Memory B cell (primary cell): ENCODE results near the gene BRINP3.

Experiments
- ATAC-seq: fragments of 150-1000 bp; cut with Tn5 transposase; 2 replicates; pipeline ENCODE4 v1.10.0; 2021; ENCODE audit warnings: low read depth, mild to moderate bottlenecking, moderate library complexity
- DNase-seq, 2 donors: peaks; one replicate each; pipeline ENCODE4 v3.0.0; 2022; ENCODE audit warnings: low spot score in 2 of 2
- H3K27ac Mint-ChIP-seq: one replicate; pipeline ENCODE4 v1.8.0; 2022; ENCODE audit warnings: mild to moderate bottlenecking, moderate library complexity, mixed read lengths
- H3K27me3 Mint-ChIP-seq: one replicate; pipeline ENCODE4 v1.8.0; 2022; ENCODE audit warnings: mixed read lengths
- H3K36me3 Mint-ChIP-seq: one replicate; pipeline ENCODE4 v1.8.0; 2022; ENCODE audit warnings: mild to moderate bottlenecking, mixed read lengths
- H3K4me1 Mint-ChIP-seq: one replicate; pipeline ENCODE4 v1.8.0; 2022; ENCODE audit warnings: mixed read lengths
- H3K4me3 Mint-ChIP-seq: one replicate; pipeline ENCODE4 v1.8.0; 2022; ENCODE audit warnings: mild to moderate bottlenecking, moderate library complexity, mixed read lengths
- H3K9me3 Mint-ChIP-seq: one replicate; pipeline ENCODE4 v1.8.0; 2022; ENCODE audit warnings: mixed read lengths

BRINP3 gene

GRCh38 chr1:190416239-190416638 is 61.4 kb downstream of the BRINP3 start:
- Mint-ChIP-seq H3K9me3 (no peaks in the 10 kb centered on the region), H3K27ac (no peak overlapping the region), H3K27me3 (no peaks in the 10 kb centered on the region), H3K4me3 (no peak overlapping the region), H3K36me3 (no peaks in the 10 kb centered on the region), H3K4me1 (no peaks in the 10 kb centered on the region)
- ATAC-seq (no peak), DNase-seq (no peak)

GRCh38 chr1:190413142-190413541 is 64.5 kb downstream of the BRINP3 start:
- H3K27ac Mint-ChIP-seq = no peak overlapping the region
- DNase-seq = no peak
- no peaks in the 10 kb centered on the region for H3K4me1 Mint-ChIP-seq
- peaks cover 2% of the 10 kb centered on the region for H3K9me3 Mint-ChIP-seq
- H3K4me3 Mint-ChIP-seq = no peak overlapping the region
- H3K36me3 Mint-ChIP-seq = no peaks in the 10 kb centered on the region
- H3K27me3 Mint-ChIP-seq = no peaks in the 10 kb centered on the region
- ATAC-seq = no peak

- no peak overlapping the region for H3K4me3 Mint-ChIP-seq
- H3K4me1 Mint-ChIP-seq = no peaks in the 10 kb centered on the region
- H3K9me3 Mint-ChIP-seq = peaks cover 3% of the 10 kb centered on the region
- no peak overlapping the region for H3K27ac Mint-ChIP-seq
- DNase-seq (no peak), ATAC-seq (no peak)
- H3K27me3 Mint-ChIP-seq = no peaks in the 10 kb centered on the region
- no peaks in the 10 kb centered on the region for H3K36me3 Mint-ChIP-seq
Observed at GRCh38 chr1:190403402-190403801, 74.3 kb downstream of the BRINP3 start.

- H3K27me3 Mint-ChIP-seq = no peaks in the 10 kb centered on the region
- no peak overlapping the region for H3K27ac Mint-ChIP-seq
- ATAC-seq = no peak
- DNase-seq = no peak
- no peaks in the 10 kb centered on the region for H3K4me1 Mint-ChIP-seq
- peaks cover 4% of the 10 kb centered on the region for H3K9me3 Mint-ChIP-seq
- H3K36me3 Mint-ChIP-seq = no peaks in the 10 kb centered on the region
- no peak overlapping the region for H3K4me3 Mint-ChIP-seq
Observed at GRCh38 chr1:190399233-190399632, 78.4 kb downstream of the BRINP3 start.

- H3K4me3 Mint-ChIP-seq = no peak overlapping the region
- H3K36me3 Mint-ChIP-seq = no peaks in the 10 kb centered on the region
- no peak overlapping the region for H3K27ac Mint-ChIP-seq
- no peaks in the 10 kb centered on the region for H3K4me1 Mint-ChIP-seq
- ATAC-seq (no peak), DNase-seq (no peak)
- no peaks in the 10 kb centered on the region for H3K9me3 Mint-ChIP-seq
- no peaks in the 10 kb centered on the region for H3K27me3 Mint-ChIP-seq
Observed at GRCh38 chr1:190391582-190391981, 86.1 kb downstream of the BRINP3 start.

GRCh38 chr1:190377991-190378390 is 99.7 kb downstream of the BRINP3 start:
- no peak overlapping the region for H3K27ac Mint-ChIP-seq
- H3K4me3 Mint-ChIP-seq = no peak overlapping the region
- ATAC-seq (no peak), DNase-seq (no peak)
- H3K4me1 Mint-ChIP-seq = no peaks in the 10 kb centered on the region
- peaks cover 5% of the 10 kb centered on the region for H3K9me3 Mint-ChIP-seq
- no peaks in the 10 kb centered on the region for H3K36me3 Mint-ChIP-seq
- no peaks in the 10 kb centered on the region for H3K27me3 Mint-ChIP-seq

GRCh38 chr1:190377294-190377693 is 100.4 kb downstream of the BRINP3 start:
- DNase-seq = no peak
- H3K4me3 Mint-ChIP-seq = no peak overlapping the region
- H3K9me3 Mint-ChIP-seq = peaks cover 5% of the 10 kb centered on the region
- H3K27me3 Mint-ChIP-seq = no peaks in the 10 kb centered on the region
- H3K4me1 Mint-ChIP-seq = no peaks in the 10 kb centered on the region
- no peaks in the 10 kb centered on the region for H3K36me3 Mint-ChIP-seq
- ATAC-seq = no peak
- no peak overlapping the region for H3K27ac Mint-ChIP-seq

GRCh38 chr1:190376044-190376443 is 101.6 kb downstream of the BRINP3 start:
- DNase-seq = no peak

GRCh38 chr1:190373705-190374336 is 103.8 kb downstream of the BRINP3 start:
- DNase-seq (no peak), ATAC-seq (no peak)
- Mint-ChIP-seq H3K27me3 (no peaks in the 10 kb centered on the region), H3K4me3 (no peak overlapping the region), H3K27ac (no peak overlapping the region), H3K4me1 (no peaks in the 10 kb centered on the region), H3K36me3 (no peaks in the 10 kb centered on the region), H3K9me3 (peaks cover 4% of the 10 kb centered on the region)

More at GRCh38 chr1:190376044-190376443, 101.6 kb downstream of the BRINP3 start:
- no peaks in the 10 kb centered on the region for H3K4me1 Mint-ChIP-seq
- no peaks in the 10 kb centered on the region for H3K36me3 Mint-ChIP-seq
- no peak overlapping the region for H3K27ac Mint-ChIP-seq
- H3K9me3 Mint-ChIP-seq = peaks cover 4% of the 10 kb centered on the region
- H3K4me3 Mint-ChIP-seq = no peak overlapping the region
- H3K27me3 Mint-ChIP-seq = no peaks in the 10 kb centered on the region
- no peak for ATAC-seq

- no peaks in the 10 kb centered on the region for H3K27me3 Mint-ChIP-seq
- DNase-seq = no peak
- peaks cover 2% of the 10 kb centered on the region for H3K36me3 Mint-ChIP-seq
Observed at GRCh38 chr1:190367200-190367599, 110.5 kb downstream of the BRINP3 start.

GRCh38 chr1:190365283-190365682 is 112.4 kb downstream of the BRINP3 start:
- DNase-seq (no peak), ATAC-seq (no peak)
- Mint-ChIP-seq H3K4me1 (no peaks in the 10 kb centered on the region), H3K9me3 (peaks cover 13% of the 10 kb centered on the region), H3K27me3 (no peaks in the 10 kb centered on the region), H3K27ac (no peak overlapping the region), H3K4me3 (no peak overlapping the region), H3K36me3 (peaks cover 2% of the 10 kb centered on the region)

More at GRCh38 chr1:190367200-190367599, 110.5 kb downstream of the BRINP3 start:
- Mint-ChIP-seq H3K9me3 (peaks cover 10% of the 10 kb centered on the region), H3K4me1 (no peaks in the 10 kb centered on the region), H3K27ac (no peak overlapping the region), H3K4me3 (no peak overlapping the region)
- ATAC-seq = no peak

GRCh38 chr1:190353538-190354101 is 124.0 kb downstream of the BRINP3 start:
- Mint-ChIP-seq H3K4me1 (no peaks in the 10 kb centered on the region), H3K9me3 (peaks cover 5% of the 10 kb centered on the region), H3K4me3 (no peak overlapping the region), H3K36me3 (no peaks in the 10 kb centered on the region), H3K27ac (no peak overlapping the region), H3K27me3 (no peaks in the 10 kb centered on the region)
- ATAC-seq (no peak), DNase-seq (no peak)

GRCh38 chr1:190344454-190344853 is 133.2 kb downstream of the BRINP3 start:
- Mint-ChIP-seq H3K9me3 (no peaks in the 10 kb centered on the region), H3K36me3 (no peaks in the 10 kb centered on the region), H3K4me3 (no peak overlapping the region), H3K27ac (no peak overlapping the region), H3K4me1 (no peaks in the 10 kb centered on the region), H3K27me3 (no peaks in the 10 kb centered on the region)
- ATAC-seq (no peak), DNase-seq (no peak)

- no peaks in the 10 kb centered on the region for H3K36me3 Mint-ChIP-seq
- H3K27me3 Mint-ChIP-seq = no peaks in the 10 kb centered on the region
- no peaks in the 10 kb centered on the region for H3K9me3 Mint-ChIP-seq
- ATAC-seq (no peak), DNase-seq (no peak)
- no peaks in the 10 kb centered on the region for H3K4me1 Mint-ChIP-seq
- H3K4me3 Mint-ChIP-seq = no peak overlapping the region
- no peak overlapping the region for H3K27ac Mint-ChIP-seq
Observed at GRCh38 chr1:190338829-190339228, 138.8 kb downstream of the BRINP3 start.

GRCh38 chr1:190328871-190329270 is 148.8 kb downstream of the BRINP3 start:
- Mint-ChIP-seq H3K9me3 (peaks cover 5% of the 10 kb centered on the region), H3K4me3 (no peak overlapping the region), H3K36me3 (no peaks in the 10 kb centered on the region), H3K4me1 (no peaks in the 10 kb centered on the region), H3K27ac (no peak overlapping the region), H3K27me3 (no peaks in the 10 kb centered on the region)
- DNase-seq (no peak), ATAC-seq (no peak)
